ENCODE results near the gene SSH2. TPM values are rescaled to one million over a fixed set of nuclear protein-coding genes. Genes with fewer than 3 reads are reported as not detected.

The SSH2 gene
- polyA plus RNA-seq, 1 donor from 2014 or later, result 16.6 TPM

DNA sequence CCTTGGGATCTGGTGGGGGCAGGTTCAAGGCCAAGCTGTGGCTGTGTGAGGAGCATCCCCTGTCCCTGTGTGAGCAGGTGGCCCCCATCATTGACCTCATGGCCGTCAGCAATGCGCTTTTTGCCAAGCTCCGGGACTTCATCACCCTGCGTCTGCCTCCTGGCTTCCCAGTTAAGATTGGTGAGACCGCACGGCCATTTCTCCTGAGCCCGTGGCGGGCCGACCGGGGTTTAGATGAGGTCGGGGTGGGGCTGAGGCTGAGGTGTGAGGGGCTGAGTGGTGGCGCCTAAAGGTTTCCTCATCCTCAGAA lies 318.0 kb downstream of the SSH2 start:
- H3F3A ChIP-seq (ENCODE audit: insufficient read depth, low read length, poor library complexity, severe bottlenecking), result no peaks in the 10 kb centered on the region
- no peak overlapping the region for H3K9ac ChIP-seq (ENCODE audit: low read length)
- H3K27me3 ChIP-seq (ENCODE audit: insufficient read depth, low read depth, low read length), result peaks cover 24% of the 10 kb centered on the region
- peaks cover 2% of the 10 kb centered on the region for H3K79me2 ChIP-seq (replicated peaks; ENCODE audit: insufficient read depth, low read length)
- H3K36me3 ChIP-seq (ENCODE audit: insufficient read depth, low read length), result peaks cover 10% of the 10 kb centered on the region
- no peak overlapping the region for H2AFZ ChIP-seq (ENCODE audit: low read depth, low read length)
- H3K9me3 ChIP-seq (ENCODE audit: low read length), result peaks cover 4% of the 10 kb centered on the region
- H3K9me2 ChIP-seq (ENCODE audit: insufficient read depth, low read length), result no peaks in the 10 kb centered on the region
- H3K4me3 ChIP-seq (ENCODE audit: low read length), result no peak overlapping the region
- TF ChIP-seq SMC3 (conservative IDR thresholded peaks at IDR 0.05; ENCODE audit: poor library complexity), result no peak
- no peak for TF ChIP-seq MXI1 (conservative IDR thresholded peaks at IDR 0.05; ENCODE audit: poor library complexity, severe bottlenecking)
- no peak for TF ChIP-seq POLR2AphosphoS5 (IDR thresholded peaks at IDR 0.05)
- TF ChIP-seq, protein P1, sequence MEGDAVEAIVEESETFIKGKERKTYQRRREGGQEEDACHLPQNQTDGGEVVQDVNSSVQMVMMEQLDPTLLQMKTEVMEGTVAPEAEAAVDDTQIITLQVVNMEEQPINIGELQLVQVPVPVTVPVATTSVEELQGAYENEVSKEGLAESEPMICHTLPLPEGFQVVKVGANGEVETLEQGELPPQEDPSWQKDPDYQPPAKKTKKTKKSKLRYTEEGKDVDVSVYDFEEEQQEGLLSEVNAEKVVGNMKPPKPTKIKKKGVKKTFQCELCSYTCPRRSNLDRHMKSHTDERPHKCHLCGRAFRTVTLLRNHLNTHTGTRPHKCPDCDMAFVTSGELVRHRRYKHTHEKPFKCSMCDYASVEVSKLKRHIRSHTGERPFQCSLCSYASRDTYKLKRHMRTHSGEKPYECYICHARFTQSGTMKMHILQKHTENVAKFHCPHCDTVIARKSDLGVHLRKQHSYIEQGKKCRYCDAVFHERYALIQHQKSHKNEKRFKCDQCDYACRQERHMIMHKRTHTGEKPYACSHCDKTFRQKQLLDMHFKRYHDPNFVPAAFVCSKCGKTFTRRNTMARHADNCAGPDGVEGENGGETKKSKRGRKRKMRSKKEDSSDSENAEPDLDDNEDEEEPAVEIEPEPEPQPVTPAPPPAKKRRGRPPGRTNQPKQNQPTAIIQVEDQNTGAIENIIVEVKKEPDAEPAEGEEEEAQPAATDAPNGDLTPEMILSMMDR (IDR thresholded peaks at IDR 0.05; ENCODE audit: poor library complexity, severe bottlenecking), result no peak
- TF ChIP-seq, protein P2, sequence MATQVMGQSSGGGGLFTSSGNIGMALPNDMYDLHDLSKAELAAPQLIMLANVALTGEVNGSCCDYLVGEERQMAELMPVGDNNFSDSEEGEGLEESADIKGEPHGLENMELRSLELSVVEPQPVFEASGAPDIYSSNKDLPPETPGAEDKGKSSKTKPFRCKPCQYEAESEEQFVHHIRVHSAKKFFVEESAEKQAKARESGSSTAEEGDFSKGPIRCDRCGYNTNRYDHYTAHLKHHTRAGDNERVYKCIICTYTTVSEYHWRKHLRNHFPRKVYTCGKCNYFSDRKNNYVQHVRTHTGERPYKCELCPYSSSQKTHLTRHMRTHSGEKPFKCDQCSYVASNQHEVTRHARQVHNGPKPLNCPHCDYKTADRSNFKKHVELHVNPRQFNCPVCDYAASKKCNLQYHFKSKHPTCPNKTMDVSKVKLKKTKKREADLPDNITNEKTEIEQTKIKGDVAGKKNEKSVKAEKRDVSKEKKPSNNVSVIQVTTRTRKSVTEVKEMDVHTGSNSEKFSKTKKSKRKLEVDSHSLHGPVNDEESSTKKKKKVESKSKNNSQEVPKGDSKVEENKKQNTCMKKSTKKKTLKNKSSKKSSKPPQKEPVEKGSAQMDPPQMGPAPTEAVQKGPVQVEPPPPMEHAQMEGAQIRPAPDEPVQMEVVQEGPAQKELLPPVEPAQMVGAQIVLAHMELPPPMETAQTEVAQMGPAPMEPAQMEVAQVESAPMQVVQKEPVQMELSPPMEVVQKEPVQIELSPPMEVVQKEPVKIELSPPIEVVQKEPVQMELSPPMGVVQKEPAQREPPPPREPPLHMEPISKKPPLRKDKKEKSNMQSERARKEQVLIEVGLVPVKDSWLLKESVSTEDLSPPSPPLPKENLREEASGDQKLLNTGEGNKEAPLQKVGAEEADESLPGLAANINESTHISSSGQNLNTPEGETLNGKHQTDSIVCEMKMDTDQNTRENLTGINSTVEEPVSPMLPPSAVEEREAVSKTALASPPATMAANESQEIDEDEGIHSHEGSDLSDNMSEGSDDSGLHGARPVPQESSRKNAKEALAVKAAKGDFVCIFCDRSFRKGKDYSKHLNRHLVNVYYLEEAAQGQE (IDR thresholded peaks at IDR 0.05; ENCODE audit: borderline replicate concordance), result no peak
- TF ChIP-seq RAD21 (conservative IDR thresholded peaks at IDR 0.05), result no peak
- TF ChIP-seq EP300 (conservative IDR thresholded peaks at IDR 0.05; ENCODE audit: poor library complexity, severe bottlenecking), result no peak
- TF ChIP-seq EZH2 (IDR thresholded peaks at IDR 0.05; ENCODE audit: borderline replicate concordance, insufficient read depth, low read length, poor library complexity, severe bottlenecking), result no peak
- TF ChIP-seq TAF1 (IDR thresholded peaks at IDR 0.05; ENCODE audit: low read depth), result no peak
- H3K27ac ChIP-seq (ENCODE audit: low read length), result no peak overlapping the region
- H4K20me1 ChIP-seq (ENCODE audit: insufficient read depth), result no peaks in the 10 kb centered on the region
- no peak overlapping the region for H3K4me2 ChIP-seq (ENCODE audit: low read length)

DNA sequence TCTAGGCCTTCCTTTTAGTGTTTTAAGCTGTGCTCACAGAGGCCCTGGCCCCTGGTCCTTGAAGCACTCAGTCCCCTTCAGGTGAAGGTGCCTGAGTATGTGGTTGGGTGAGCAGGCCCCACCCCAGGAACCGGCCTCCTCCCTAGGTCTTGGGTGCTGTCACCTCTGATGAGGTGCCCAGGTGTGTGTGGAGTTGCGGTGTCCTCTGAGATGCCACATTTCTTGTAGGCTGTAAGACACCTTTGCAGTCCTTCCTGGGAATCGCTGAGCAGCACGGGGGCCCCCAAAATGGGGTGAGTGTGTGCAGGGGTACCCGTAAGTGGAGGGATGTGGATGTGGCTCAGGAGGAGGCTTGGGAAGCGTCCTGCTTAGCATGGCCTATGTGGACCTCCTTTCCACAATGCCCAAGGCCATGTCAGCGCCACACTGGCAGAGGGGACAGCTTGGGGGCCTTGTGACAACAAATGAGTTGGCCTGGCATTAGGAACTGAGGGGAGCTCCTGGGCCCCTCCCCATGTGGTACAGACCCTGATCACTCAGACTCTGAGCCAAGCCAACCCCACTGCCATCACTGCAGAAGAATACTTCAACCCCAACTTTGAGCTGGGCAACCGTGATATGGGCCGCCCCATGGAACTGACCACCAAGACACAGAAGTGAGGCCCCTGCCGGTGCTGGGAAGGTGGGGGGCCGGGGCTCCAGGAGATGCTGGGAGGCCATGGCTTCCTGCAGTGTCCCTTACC lies 318.5 kb downstream of the SSH2 start:
- H3K9me3 ChIP-seq (ENCODE audit: low read length), result peaks cover under 1% of the 10 kb centered on the region
- no peaks in the 10 kb centered on the region for H3F3A ChIP-seq (ENCODE audit: insufficient read depth, low read length, poor library complexity, severe bottlenecking)
- peaks cover 5% of the 10 kb centered on the region for H3K79me2 ChIP-seq (replicated peaks; ENCODE audit: insufficient read depth, low read length)
- H3K9me2 ChIP-seq (ENCODE audit: insufficient read depth, low read length), result no peaks in the 10 kb centered on the region
- peaks cover 10% of the 10 kb centered on the region for H3K36me3 ChIP-seq (ENCODE audit: insufficient read depth, low read length)
- no peak overlapping the region for H3K4me3 ChIP-seq (ENCODE audit: low read length)
- no peak overlapping the region for H3K4me2 ChIP-seq (ENCODE audit: low read length)
- peaks cover 19% of the 10 kb centered on the region for H3K27me3 ChIP-seq (ENCODE audit: insufficient read depth, low read depth, low read length)
- TF ChIP-seq RAD21 (conservative IDR thresholded peaks at IDR 0.05) (no peak), POLR2AphosphoS5 (IDR thresholded peaks at IDR 0.05) (no peak), TAF1 (IDR thresholded peaks at IDR 0.05; ENCODE audit: low read depth) (no peak)
- no peak overlapping the region for H2AFZ ChIP-seq (ENCODE audit: low read depth, low read length)
- H3K9ac ChIP-seq (ENCODE audit: low read length), result no peak overlapping the region
- H3K27ac ChIP-seq (ENCODE audit: low read length), result no peak overlapping the region
- H4K20me1 ChIP-seq (ENCODE audit: insufficient read depth), result no peaks in the 10 kb centered on the region

Data from neural cell (in vitro differentiated cells).